SK-N-SH (cell line): ENCODE measurements around the gene RPS6KC1. TPM values are rescaled to one million over a fixed set of nuclear protein-coding genes. Genes with fewer than 3 reads are reported as not detected.

Experiments
- CTCF ChIA-PET: fragments of 300-600, 350-600 bp; formaldehyde crosslinking; extraction: SDS; loops from one replicate; lab custom pipeline; 2021; lab: Yijun Ruan, JAX
- POLR2A ChIA-PET: fragments of 350-600 bp; sonication (Branson Sonifier 250); formaldehyde crosslinking; extraction: SDS; loops from one replicate; lab custom pipeline; 2020; ENCODE audit warnings: antibody characterized with exemption, inconsistent platforms; lab: Yijun Ruan, JAX
- DNase-seq: peaks from one replicate; pipeline ENCODE4 v3.0.0; 2012
- H2AFZ ChIP-seq: fragments of 200-600 bp; sonication (generic); 2 replicates; pipeline ENCODE4 v1.8.1; 2016; ENCODE audit warnings: antibody characterized with exemption, mild to moderate bottlenecking, low read depth
- H3F3A ChIP-seq: fragments of 200-600 bp; sonication (generic); replicated peaks from 2 replicates; pipeline ENCODE3; 2016; ENCODE audit warnings: antibody characterized with exemption, mild to moderate bottlenecking; ENCODE audit not compliant: insufficient read depth
- H3K27ac ChIP-seq, 2 experiments: fragments of 200-500 bp in 1 of 2; fragments of 200-600 bp in 1 of 2; sonication (Bioruptor generic) in 1 of 2; sonication (generic), shearing (Covaris generic) in 1 of 2; 2 replicates each; pipeline versions ENCODE4 v1.5.1 to v1.6.1; 2014 to 2016; ENCODE audit warnings: low read depth in 2 of 2, inconsistent platforms in 1 of 2, low read length in 1 of 2, mild to moderate bottlenecking in 1 of 2, mixed read lengths in 1 of 2
- H3K27me3 ChIP-seq: fragments of 200-600 bp; sonication (generic), shearing (Covaris generic); 2 replicates; pipeline ENCODE4 v1.6.1; 2016; ENCODE audit warnings: mixed run types; ENCODE audit not compliant: insufficient read depth
- H3K36me3 ChIP-seq, 2 experiments: fragments of 200-500 bp in 1 of 2; fragments of 200-600 bp in 1 of 2; sonication (Bioruptor generic) in 1 of 2; sonication (generic) in 1 of 2; replicated peaks in 1 of 2; 2 replicates each; pipeline versions ENCODE3 to v1.5.1; 2014 to 2016; ENCODE audit warnings: low read length in 1 of 2, mild to moderate bottlenecking in 1 of 2; ENCODE audit not compliant: insufficient read depth in 2 of 2, control insufficient read depth in 1 of 2
- H3K4me1 ChIP-seq, 2 experiments: fragments of 200-500 bp in 1 of 2; fragments of 200-600 bp in 1 of 2; sonication (Bioruptor generic) in 1 of 2; sonication (generic), shearing (Covaris generic) in 1 of 2; 2 replicates each; pipeline versions ENCODE4 v1.5.1 to v1.6.1; 2014 to 2016; ENCODE audit warnings: low read depth in 1 of 2, low read length in 1 of 2, mixed run types in 1 of 2; ENCODE audit not compliant: insufficient read depth in 2 of 2, control insufficient read depth in 1 of 2
- H3K4me2 ChIP-seq: fragments of 200-600 bp; sonication (generic), shearing (Covaris generic); 2 replicates; pipeline ENCODE4 v1.6.1; 2017; ENCODE audit warnings: mixed run types
- H3K4me3 ChIP-seq, 2 experiments: fragments of 200-500 bp in 1 of 2; fragments of 200-600 bp in 1 of 2; sonication (Bioruptor generic) in 1 of 2; sonication (generic), shearing (Covaris generic) in 1 of 2; 2 replicates each; pipeline versions ENCODE4 v1.5.1 to v1.8.1; 2014 to 2016; ENCODE audit warnings: low read depth in 2 of 2, inconsistent platforms in 1 of 2, low read length in 1 of 2, mild to moderate bottlenecking in 1 of 2, mixed read lengths in 1 of 2, moderate library complexity in 1 of 2
- H3K79me2 ChIP-seq: fragments of 200-600 bp; sonication (generic); 2 replicates; pipeline ENCODE4 v1.8.1; 2017; ENCODE audit warnings: mild to moderate bottlenecking; ENCODE audit not compliant: insufficient read depth
- H3K9ac ChIP-seq: fragments of 200-600 bp; sonication (generic); 2 replicates; pipeline ENCODE4 v1.6.1; 2017; ENCODE audit warnings: mixed run types
- H3K9me2 ChIP-seq: fragments of 200-600 bp; sonication (generic); 2 replicates; pipeline ENCODE4 v1.6.1; 2017; ENCODE audit warnings: mixed run types
- H3K9me3 ChIP-seq: fragments of 200-600 bp; sonication (generic); 2 replicates; pipeline ENCODE4 v1.6.1; 2017; ENCODE audit warnings: mixed run types, mild to moderate bottlenecking, moderate library complexity
- H4K20me1 ChIP-seq: fragments of 200-600 bp; sonication (generic); 2 replicates; pipeline ENCODE4 v1.6.1; 2017; ENCODE audit warnings: mild to moderate bottlenecking, mixed run types; ENCODE audit not compliant: insufficient read depth
- NFIC ChIP-seq: IDR thresholded peaks from 2 replicates; pipeline ENCODE4 v1.4.0; 2012; ENCODE audit warnings: borderline replicate concordance
- POLR2AphosphoS5 ChIP-seq: IDR thresholded peaks from 2 replicates; pipeline ENCODE4 v1.6.1; 2012; ENCODE audit warnings: low read depth, low read length
- SMC3 ChIP-seq: IDR thresholded peaks from 2 replicates; pipeline ENCODE4 v1.6.1; 2012; ENCODE audit warnings: low read depth, low read length, improper control_type of control experiment
- TCF12 ChIP-seq: IDR thresholded peaks from 2 replicates; pipeline ENCODE4 v1.4.0; 2012
- TEAD4 ChIP-seq: IDR thresholded peaks from 2 replicates; pipeline ENCODE4 v1.4.0; 2012; ENCODE audit warnings: mild to moderate bottlenecking, borderline replicate concordance; ENCODE audit not compliant: insufficient read depth
- YY1 ChIP-seq: IDR thresholded peaks from 2 replicates; pipeline ENCODE4 v1.4.0; 2012; ENCODE audit warnings: low read depth, mild to moderate bottlenecking
- WGBS: methylation state at CpG from one replicate; pipeline ENCODE4 v1.1.6; 2017; ENCODE audit warnings: low lambda C conversion rate; 5-methylcytosine and 5-hydroxymethylcytosine counted together
- polyA plus RNA-seq, 3 experiments: library from polyadenylated mRNA; depleted of rRNA; stranded (reverse); fragments of >200 nt; gene quantifications; 2 replicates each; pipeline ENCODE4 v1.2.3, GENCODE V29; 2012
- TF ChIP-seq, protein P1 (sequence below): fragments of 200-600 bp; sonication (generic); IDR thresholded peaks from 2 replicates; pipeline ENCODE4 v1.6.1; 2017; ENCODE audit warnings: antibody characterized with exemption, mild to moderate bottlenecking, moderate library complexity
- TF ChIP-seq, protein P2 (sequence below): fragments of 150-350 bp; IDR thresholded peaks from 2 replicates; pipeline ENCODE4 v1.6.1; 2017; ENCODE audit warnings: antibody characterized with exemption, low read length, low read depth, borderline replicate concordance
- TF ChIP-seq, protein P3 (sequence below): IDR thresholded peaks from 2 replicates; pipeline ENCODE4 v1.4.0; 2012; ENCODE audit warnings: low read depth, borderline replicate concordance
- TF ChIP-seq, protein P4 (sequence below): IDR thresholded peaks from 2 replicates; pipeline ENCODE4 v1.4.0; 2012; ENCODE audit warnings: low read depth, borderline replicate concordance
- TF ChIP-seq, protein P5 (sequence below): IDR thresholded peaks from 2 replicates; pipeline ENCODE4 v1.4.0; 2012; ENCODE audit warnings: low read depth

The RPS6KC1 gene
- polyA plus RNA-seq, 1 of the 3 experiments (the other 2 are of a cell fraction): 7.8 TPM

DNA sequence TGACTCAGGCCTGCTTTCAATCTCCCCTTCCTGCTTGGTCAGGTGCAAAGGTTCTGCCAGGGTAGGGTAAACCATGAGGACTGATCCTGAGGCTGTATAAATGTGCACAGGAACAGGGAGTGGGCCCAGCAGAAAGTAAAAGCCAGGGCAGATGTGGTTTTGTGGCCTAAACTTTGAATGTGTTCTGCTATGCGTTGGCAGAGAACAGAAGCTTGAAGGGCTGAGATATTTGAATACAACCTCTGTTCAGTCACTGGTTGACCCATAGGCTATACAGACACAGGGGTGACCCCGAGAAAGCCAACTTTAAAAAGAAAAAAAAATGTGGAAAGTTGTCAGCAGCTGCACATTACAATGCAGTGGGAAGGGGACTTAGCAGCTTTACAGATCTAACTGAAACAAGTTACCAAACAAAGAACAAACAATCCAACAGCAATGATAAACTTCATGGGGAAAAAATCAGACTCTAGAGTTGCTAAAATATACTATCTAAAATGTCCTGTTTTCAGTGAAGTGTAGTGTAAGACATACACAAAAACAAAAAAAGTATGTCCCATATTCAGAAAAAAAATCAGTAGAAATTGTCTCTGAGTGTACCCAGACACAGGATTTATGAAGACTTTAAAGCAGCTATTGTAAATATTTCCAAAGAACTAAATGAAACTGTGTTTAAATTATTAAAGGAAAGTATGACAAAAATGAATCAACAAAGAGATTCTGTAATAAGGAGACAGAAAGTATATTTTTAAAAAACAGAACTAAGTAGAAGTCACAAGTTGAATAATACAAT, 216.1 kb downstream of the RPS6KC1 start:
- Histone ChIP-seq H3K36me3 (peaks cover 42 to 46% of the 10 kb centered on the region in 2 experiments), H2AFZ (no peak overlapping the region), H3K79me2 (no peaks in the 10 kb centered on the region), H3K4me3 (no peak overlapping the region), H3K9me2 (no peaks in the 10 kb centered on the region), H3K9me3 (no peaks in the 10 kb centered on the region), H3K27ac (no peak overlapping the region), H3K27me3 (no peaks in the 10 kb centered on the region), H3K4me2 (no peak overlapping the region), H4K20me1 (no peaks in the 10 kb centered on the region), H3K9ac (no peak overlapping the region), H3K4me1 (no peaks in the 10 kb centered on the region), H3F3A (no peaks in the 10 kb centered on the region)
- WGBS: 98% methylated on average over 2 of the region's 2 CpGs
- POLR2A ChIA-PET: no interaction called here
- TF ChIP-seq YY1: no peak
- no peak for DNase-seq
- CTCF ChIA-PET: no interaction called here

DNA sequence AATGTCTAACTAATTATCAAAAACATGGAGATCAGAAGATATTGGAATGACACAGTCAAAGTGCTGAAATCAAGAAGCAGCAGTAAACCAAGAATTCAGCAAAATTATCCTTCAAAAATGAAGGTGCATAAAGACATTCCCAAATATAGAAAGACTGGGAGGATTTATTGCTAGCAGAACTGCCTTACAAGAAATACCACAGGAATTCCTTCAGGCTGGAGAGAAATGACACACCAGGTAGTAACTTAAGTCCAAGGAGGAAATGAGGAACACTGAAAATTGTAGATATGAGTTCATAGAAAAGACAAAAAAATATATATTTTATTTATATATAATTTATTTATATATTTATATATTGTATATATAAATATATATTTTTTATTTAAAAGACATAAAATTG, 217.2 kb downstream of the RPS6KC1 start:
- CTCF ChIA-PET: no interaction called here
- no peak for DNase-seq

More for the DNA sequence above, 217.2 kb downstream of the RPS6KC1 start:
- no peak for TF ChIP-seq NFIC
- TF ChIP-seq, protein P1, sequence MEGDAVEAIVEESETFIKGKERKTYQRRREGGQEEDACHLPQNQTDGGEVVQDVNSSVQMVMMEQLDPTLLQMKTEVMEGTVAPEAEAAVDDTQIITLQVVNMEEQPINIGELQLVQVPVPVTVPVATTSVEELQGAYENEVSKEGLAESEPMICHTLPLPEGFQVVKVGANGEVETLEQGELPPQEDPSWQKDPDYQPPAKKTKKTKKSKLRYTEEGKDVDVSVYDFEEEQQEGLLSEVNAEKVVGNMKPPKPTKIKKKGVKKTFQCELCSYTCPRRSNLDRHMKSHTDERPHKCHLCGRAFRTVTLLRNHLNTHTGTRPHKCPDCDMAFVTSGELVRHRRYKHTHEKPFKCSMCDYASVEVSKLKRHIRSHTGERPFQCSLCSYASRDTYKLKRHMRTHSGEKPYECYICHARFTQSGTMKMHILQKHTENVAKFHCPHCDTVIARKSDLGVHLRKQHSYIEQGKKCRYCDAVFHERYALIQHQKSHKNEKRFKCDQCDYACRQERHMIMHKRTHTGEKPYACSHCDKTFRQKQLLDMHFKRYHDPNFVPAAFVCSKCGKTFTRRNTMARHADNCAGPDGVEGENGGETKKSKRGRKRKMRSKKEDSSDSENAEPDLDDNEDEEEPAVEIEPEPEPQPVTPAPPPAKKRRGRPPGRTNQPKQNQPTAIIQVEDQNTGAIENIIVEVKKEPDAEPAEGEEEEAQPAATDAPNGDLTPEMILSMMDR: no peak
- no peak for TF ChIP-seq POLR2AphosphoS5
- no peak for TF ChIP-seq TEAD4
- TF ChIP-seq, protein P2, sequence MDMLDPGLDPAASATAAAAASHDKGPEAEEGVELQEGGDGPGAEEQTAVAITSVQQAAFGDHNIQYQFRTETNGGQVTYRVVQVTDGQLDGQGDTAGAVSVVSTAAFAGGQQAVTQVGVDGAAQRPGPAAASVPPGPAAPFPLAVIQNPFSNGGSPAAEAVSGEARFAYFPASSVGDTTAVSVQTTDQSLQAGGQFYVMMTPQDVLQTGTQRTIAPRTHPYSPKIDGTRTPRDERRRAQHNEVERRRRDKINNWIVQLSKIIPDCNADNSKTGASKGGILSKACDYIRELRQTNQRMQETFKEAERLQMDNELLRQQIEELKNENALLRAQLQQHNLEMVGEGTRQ: no peak
- TF ChIP-seq, protein P3, sequence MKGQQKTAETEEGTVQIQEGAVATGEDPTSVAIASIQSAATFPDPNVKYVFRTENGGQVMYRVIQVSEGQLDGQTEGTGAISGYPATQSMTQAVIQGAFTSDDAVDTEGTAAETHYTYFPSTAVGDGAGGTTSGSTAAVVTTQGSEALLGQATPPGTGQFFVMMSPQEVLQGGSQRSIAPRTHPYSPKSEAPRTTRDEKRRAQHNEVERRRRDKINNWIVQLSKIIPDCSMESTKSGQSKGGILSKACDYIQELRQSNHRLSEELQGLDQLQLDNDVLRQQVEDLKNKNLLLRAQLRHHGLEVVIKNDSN: no peak
- no peak for TF ChIP-seq SMC3
- TF ChIP-seq TCF12: no peak
- TF ChIP-seq, protein P4, sequence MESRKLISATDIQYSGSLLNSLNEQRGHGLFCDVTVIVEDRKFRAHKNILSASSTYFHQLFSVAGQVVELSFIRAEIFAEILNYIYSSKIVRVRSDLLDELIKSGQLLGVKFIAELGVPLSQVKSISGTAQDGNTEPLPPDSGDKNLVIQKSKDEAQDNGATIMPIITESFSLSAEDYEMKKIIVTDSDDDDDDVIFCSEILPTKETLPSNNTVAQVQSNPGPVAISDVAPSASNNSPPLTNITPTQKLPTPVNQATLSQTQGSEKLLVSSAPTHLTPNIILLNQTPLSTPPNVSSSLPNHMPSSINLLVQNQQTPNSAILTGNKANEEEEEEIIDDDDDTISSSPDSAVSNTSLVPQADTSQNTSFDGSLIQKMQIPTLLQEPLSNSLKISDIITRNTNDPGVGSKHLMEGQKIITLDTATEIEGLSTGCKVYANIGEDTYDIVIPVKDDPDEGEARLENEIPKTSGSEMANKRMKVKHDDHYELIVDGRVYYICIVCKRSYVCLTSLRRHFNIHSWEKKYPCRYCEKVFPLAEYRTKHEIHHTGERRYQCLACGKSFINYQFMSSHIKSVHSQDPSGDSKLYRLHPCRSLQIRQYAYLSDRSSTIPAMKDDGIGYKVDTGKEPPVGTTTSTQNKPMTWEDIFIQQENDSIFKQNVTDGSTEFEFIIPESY: no peak
- TF ChIP-seq, protein P5, sequence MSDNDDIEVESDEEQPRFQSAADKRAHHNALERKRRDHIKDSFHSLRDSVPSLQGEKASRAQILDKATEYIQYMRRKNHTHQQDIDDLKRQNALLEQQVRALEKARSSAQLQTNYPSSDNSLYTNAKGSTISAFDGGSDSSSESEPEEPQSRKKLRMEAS: no peak
- POLR2A ChIA-PET: no interaction called here
- Histone ChIP-seq H4K20me1 (no peaks in the 10 kb centered on the region), H3K4me1 (no peaks in the 10 kb centered on the region), H3K79me2 (no peaks in the 10 kb centered on the region), H3K9me2 (no peaks in the 10 kb centered on the region), H3F3A (no peaks in the 10 kb centered on the region), H3K4me2 (no peak overlapping the region), H3K36me3 (peaks cover 38 to 42% of the 10 kb centered on the region in 2 experiments), H3K9ac (no peak overlapping the region), H3K4me3 (no peak overlapping the region), H3K27ac (no peak overlapping the region; a peak in 1 of 4 replicates), H3K27me3 (no peaks in the 10 kb centered on the region), H3K9me3 (no peaks in the 10 kb centered on the region), H2AFZ (no peak overlapping the region)
